ENCODE results near the gene RNU5B-1.

The RNU5B-1 gene

GRCh38 chr15:65275728-65276126 lies 28.8 kb upstream of the RNU5B-1 start:
- no peak overlapping the region for H3K4me3 ChIP-seq (ENCODE audit: low read depth, low read length)
- no peak for TF ChIP-seq CTCF (IDR thresholded peaks at IDR 0.05; ENCODE audit: insufficient read depth, low read depth, low read length, missing control alignments)
- DNase-seq (ENCODE audit: low read depth) = no peak

GRCh38 chr15:65277015-65277414 lies 27.5 kb upstream of the RNU5B-1 start:
- no peak overlapping the region for H3K4me3 ChIP-seq (ENCODE audit: low read depth, low read length)
- TF ChIP-seq CTCF (IDR thresholded peaks at IDR 0.05; ENCODE audit: insufficient read depth, low read depth, low read length, missing control alignments) = no peak
- no peak for DNase-seq (ENCODE audit: low read depth)

- no peak overlapping the region for H3K4me3 ChIP-seq (ENCODE audit: low read depth, low read length)
- no peak for TF ChIP-seq CTCF (IDR thresholded peaks at IDR 0.05; ENCODE audit: insufficient read depth, low read depth, low read length, missing control alignments)
- no peak for DNase-seq (ENCODE audit: low read depth)
These were observed 26.0 kb upstream of the RNU5B-1 start for GRCh38 chr15:65278480-65278879.

GRCh38 chr15:65285291-65286068 lies 19.0 kb upstream of the RNU5B-1 start:
- TF ChIP-seq CTCF (IDR thresholded peaks at IDR 0.05; ENCODE audit: insufficient read depth, low read depth, low read length, missing control alignments) = no peak
- H3K4me3 ChIP-seq (ENCODE audit: low read depth, low read length) = peak overlapping the region; percentile 65
- DNase-seq (ENCODE audit: low read depth) = no peak

- TF ChIP-seq CTCF (IDR thresholded peaks at IDR 0.05; ENCODE audit: insufficient read depth, low read depth, low read length, missing control alignments) = no peak
- peak; percentile 58 for DNase-seq (ENCODE audit: low read depth)
- peak overlapping the region; percentile 65 for H3K4me3 ChIP-seq (ENCODE audit: low read depth, low read length)
These were observed 18.3 kb upstream of the RNU5B-1 start for GRCh38 chr15:65286069-65286703.

GRCh38 chr15:65286704-65287519 lies 17.6 kb upstream of the RNU5B-1 start, which contains the start of gene PARP16:
PARP16 (minus strand) TSS chr15:65286883; CDS start chr15:65286426, 457 bp downstream.
- peak; percentile 29 for TF ChIP-seq CTCF (IDR thresholded peaks at IDR 0.05; ENCODE audit: insufficient read depth, low read depth, low read length, missing control alignments)
- peak within 1 kb of the TSS; percentile 77 for H3K4me3 ChIP-seq (ENCODE audit: low read depth, low read length)
- DNase-seq (ENCODE audit: low read depth) = peak; percentile 96
